GM12865 (cell line): ENCODE data around the gene PRM2.
"Not testable (repeated sequence)": the region's sequence is repeated elsewhere in the genome, so short reads cannot be mapped to it uniquely, and the experiment has no call there.

Experiments used
- DNase-seq: peaks from one replicate; pipeline ENCODE4 v3.0.0; 2010; ENCODE audit warnings: low read depth
- H3K4me3 ChIP-seq: 2 replicates; pipeline ENCODE4 v1.5.1; 2011; ENCODE audit warnings: mild to moderate bottlenecking, low read depth, low read length, control low read depth
- TF ChIP-seq, protein P1 (sequence below): IDR thresholded peaks from 2 replicates; pipeline ENCODE4 v1.5.1; 2011; ENCODE audit warnings: low read length, control low read depth, low read depth, inconsistent platforms; ENCODE audit not compliant: insufficient read depth; ENCODE audit errors: missing control alignments

Gene PRM2

DNA sequence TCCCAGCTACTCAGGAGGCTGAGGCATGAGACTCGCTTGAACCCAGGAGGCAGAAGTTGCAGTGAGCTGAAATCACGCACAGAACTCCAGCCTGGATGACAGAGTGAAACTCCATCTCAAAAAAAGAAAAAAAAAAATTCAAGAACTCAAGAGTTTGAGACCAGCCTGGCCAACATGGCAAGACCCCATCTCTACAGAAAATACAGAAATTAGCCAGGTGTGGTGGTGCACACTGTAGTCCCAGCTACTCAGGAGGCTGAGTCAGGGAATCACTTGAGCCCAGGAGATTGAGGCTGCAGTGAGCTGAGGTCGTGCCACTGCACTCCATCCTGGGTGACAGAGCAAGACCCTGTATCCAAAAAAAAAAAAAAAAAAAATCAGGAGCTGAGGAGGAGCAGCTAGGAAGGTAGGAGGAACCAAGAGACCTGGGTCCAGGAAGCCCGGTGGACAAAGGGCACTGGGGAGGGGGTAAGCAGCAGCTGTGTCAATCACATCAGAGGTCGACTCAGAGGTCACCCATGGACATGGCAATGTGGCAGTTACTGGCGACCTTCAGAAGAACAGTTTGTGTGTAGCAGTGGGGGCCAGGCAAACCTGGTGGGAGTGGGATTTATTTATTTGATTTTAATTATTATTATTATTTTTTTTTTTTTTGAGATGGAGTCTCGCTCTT, 15.9 kb upstream of the PRM2 start:
- TF ChIP-seq, protein P1, sequence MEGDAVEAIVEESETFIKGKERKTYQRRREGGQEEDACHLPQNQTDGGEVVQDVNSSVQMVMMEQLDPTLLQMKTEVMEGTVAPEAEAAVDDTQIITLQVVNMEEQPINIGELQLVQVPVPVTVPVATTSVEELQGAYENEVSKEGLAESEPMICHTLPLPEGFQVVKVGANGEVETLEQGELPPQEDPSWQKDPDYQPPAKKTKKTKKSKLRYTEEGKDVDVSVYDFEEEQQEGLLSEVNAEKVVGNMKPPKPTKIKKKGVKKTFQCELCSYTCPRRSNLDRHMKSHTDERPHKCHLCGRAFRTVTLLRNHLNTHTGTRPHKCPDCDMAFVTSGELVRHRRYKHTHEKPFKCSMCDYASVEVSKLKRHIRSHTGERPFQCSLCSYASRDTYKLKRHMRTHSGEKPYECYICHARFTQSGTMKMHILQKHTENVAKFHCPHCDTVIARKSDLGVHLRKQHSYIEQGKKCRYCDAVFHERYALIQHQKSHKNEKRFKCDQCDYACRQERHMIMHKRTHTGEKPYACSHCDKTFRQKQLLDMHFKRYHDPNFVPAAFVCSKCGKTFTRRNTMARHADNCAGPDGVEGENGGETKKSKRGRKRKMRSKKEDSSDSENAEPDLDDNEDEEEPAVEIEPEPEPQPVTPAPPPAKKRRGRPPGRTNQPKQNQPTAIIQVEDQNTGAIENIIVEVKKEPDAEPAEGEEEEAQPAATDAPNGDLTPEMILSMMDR, result no peak
- no peak overlapping the region for H3K4me3 ChIP-seq
- no peak for DNase-seq

DNA sequence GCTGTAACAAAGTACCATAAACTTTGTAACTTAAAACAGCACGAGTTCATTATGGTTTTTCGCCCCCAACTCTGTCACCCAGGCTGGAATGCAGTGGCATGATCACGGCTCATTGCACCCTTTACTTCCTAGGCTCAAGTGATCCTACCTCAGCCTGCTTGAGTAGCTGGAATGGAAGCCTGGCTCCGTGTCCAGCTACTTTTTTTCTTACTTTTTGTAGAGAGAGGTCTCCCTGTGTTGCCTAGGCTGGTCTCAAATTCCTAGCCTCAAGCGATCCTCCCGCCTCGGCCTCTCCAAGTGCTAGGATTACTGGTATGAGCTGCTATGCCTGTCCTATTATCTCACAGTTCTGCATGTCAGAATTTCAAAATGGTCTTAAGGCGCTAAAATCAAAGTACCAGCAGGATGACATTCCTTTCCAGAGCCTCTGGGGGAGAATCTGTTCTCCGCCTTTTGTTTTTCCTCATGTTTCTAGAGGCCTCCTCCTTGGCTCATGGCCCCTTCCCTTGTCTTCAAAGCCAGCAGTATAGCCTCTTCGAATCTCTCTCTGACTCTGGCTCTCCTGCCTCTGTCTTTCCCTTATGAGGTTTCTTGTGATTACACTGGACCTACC, 14.9 kb upstream of the PRM2 start:
- H3K4me3 ChIP-seq, result no peak overlapping the region
- no peak for DNase-seq
- TF ChIP-seq, protein P1, result no peak

DNA sequence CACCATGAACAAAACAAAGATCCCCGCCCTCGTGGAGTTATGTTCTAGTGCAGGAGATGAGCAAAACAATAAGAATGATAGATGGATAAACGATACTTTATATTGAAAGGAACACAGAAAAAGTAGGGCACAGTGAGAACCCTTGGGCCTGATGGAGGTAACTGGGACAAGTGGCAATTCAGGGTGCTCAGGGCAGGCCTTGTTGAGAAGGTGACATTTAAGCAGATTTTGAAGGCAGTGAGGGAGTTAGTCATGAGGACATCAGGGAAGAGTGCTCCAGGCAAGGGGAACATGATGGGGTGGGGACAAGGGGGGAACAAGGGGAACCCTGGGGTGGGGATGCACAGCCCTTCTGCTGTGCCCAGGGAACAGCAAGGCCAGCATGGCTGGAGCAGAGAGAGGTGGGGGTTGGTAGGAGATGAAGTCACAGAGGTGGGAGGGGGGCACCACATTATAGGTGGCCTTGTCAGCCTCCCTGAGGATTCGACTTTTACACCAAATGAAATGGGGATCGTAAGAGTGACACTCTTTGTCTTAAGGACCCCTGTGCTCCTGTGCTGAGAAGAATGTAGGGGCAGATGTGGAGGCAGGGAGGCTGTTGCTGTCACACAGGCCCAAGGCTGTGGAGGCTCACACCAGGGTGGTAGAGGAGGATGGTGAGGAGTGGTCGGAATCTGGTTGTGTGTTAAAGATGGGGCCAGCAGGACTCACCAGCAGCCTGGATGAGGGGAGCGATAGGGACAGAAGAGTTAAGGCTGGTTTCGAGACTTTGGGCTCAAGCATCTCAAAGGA, 14.0 kb upstream of the PRM2 start:
- no peak for DNase-seq
- no peak overlapping the region for H3K4me3 ChIP-seq
- TF ChIP-seq, protein P1, result no peak

DNA sequence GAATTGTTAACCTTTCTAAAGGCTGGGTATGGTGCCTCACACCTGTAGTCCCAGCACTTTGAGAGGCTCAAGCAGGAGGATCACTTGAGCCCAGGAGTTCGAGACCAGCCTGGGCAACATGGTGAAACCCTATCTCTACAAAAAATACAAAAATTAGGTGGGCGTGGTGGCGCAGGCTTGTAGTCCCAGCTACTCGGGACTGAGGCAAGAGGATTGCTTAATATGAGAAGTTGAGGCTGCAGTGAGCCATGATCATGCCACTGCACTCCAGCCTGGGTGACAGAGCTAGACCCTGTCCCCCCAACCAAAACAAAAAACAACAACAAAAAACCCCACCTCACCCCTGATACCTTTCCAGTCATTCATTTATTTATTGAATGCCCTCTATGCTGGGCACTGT, 13.4 kb upstream of the PRM2 start:
- not testable (repeated sequence) for H3K4me3 ChIP-seq, DNase-seq

DNA sequence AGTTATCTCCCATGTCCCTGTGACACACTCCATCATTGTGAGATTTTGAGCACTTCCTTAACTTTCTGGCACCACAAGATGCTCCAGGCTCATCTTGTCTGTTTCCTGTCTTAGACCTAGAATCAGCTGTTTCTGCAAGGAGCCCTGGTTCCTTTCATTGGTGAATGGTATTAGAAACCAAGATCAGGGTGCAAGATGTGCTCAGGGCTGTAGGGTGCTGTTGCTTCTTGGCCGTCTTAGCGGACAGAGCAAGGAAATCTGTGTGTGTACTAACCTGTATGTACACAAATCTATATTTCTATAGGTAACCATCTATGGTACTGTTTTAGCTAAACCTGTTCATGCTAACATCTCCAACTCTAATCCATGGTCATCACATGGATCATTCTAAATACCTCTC, 12.9 kb upstream of the PRM2 start:
- TF ChIP-seq, protein P1, result no peak
- no peak for DNase-seq
- H3K4me3 ChIP-seq, result no peak overlapping the region

DNA sequence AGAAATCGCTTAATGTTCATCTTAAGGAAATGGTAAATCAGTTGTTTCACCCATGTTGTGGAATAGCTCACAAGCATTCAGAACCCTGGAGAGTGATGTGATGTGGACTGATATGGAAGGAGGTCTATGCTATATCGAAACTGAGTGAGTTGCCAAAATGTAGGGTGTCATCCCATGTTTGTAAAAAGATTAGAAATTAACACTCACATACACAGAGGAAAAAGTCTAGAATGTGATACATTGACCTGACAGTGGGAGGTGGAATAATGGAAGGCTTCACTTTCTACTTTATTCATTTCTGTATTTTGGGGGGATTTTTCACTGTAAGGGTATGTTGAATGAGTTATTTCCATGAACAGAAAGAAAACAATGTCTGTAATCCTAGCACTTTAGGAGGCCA, 9.6 kb upstream of the PRM2 start:
- TF ChIP-seq, protein P1, result no peak
- no peak overlapping the region for H3K4me3 ChIP-seq
- no peak for DNase-seq

DNA sequence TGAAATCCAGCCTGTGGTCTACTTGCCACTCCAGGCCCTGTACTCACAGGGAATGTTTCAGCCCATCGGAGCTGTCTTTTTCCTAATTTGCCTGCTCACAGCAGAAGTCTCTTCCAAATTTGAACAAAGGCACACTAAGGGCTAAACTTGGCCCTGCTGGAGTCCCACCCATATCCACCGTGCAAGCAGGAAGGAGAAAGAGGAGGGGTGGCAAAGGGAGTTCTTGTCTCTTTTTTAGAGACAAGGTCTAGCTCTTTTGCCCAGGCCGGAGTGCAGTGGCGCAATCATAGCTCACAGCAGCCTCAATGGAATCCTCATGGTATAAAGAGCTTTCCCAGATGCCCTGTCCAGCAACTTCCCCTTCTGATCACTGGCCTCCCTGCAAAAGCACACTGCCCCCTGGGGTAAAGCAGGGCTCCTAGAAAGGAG, 7.6 kb upstream of the PRM2 start:
- TF ChIP-seq, protein P1, result no peak
- no peak for DNase-seq
- no peak overlapping the region for H3K4me3 ChIP-seq
